ENCODE results near the gene CNTN4.

The CNTN4 gene

DNA sequence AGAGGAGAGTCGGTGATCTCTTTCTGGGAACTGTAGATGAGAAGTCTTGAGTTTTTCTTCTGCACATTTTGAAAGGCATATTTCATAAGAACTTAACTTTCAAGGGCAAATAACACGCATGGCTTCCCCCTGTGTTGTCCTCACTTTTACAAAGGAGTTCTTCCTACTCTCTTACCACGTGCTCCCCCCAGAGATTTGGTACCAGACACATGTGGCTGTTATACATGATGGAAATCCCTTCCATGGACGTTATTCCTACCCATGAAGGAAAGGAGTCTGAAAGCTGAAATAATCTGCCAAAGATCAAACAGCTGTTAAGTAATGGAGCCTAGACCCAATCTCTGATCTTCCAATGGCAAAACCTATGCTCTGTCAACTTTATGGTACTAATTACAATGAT, 1007.1 kb downstream of the CNTN4 start:
- DNase-seq (ENCODE audit: low read depth): no peak

DNA sequence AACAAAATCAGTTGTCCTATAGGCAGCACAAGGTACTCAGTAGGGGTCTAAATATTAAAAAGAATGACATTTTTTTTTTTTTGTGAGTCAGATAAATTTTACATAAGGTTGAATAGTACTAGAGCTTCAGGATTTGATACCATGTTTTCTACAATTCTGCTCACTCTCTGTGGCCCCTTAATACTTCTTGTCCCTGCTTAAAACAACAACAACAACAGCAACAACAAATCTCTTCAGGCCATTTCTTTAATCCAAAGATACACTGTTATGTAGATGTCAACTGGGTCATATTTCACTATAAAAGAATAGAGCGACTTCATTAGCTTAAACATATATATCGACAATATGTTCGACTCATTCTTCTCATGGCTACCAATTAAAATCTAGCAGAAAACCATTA, 1008.5 kb downstream of the CNTN4 start:
- DNase-seq (ENCODE audit: low read depth): no peak

Measured in GM04504 (cell line).